NCI-H748 (cell line): ENCODE measurements around the gene FUT7.

Experiments
- DNase-seq: peaks from one replicate; lab custom pipeline; 2025; ENCODE audit not compliant: unreplicated experiment; lab: John Stamatoyannopoulos, UW

The FUT7 gene

DNA sequence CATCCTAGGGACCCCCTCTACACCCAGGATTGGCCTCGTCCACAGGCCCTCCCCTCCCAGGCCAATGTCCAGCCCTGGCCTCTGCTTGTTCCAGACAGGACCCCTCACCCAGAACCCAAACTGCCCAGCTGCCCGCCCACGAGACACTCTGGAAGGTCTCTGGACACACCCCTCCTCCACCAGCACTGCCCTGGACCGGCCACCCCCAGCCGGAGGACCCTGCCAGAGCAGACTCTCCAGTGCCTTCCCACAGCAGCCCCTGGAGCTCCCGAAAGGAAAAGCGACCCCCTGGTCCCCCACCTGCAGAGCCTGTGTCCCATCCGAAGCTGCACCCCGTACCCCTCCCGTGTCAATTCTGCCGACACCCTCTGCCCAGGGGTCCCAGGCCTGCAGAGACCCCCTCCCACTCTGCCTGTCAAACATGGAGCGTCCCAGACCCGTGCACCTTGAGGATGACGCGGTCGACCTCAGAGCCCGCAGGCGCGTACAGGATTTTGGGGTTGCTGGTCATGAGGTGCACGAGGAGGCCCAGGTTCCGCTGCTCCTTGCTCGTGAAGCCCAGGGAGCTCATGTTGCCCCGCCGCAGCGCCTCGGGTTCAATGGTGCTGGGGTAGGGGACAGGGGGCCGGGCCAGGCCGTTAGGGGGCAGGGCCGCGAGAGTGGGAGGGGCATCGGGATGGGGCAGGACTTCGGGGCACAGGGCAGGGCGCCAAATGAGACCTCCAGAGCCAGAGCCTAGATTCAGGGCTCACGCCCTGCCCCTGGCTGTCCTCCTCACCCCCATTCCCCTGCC is 11.8 kb downstream of the FUT7 start:
- DNase-seq = no peak

GRCh38 chr9:137018761-137019559 is 12.9 kb downstream of the FUT7 start:
- DNase-seq = no peak

- no peak for DNase-seq
These were observed 13.9 kb downstream of the FUT7 start for GRCh38 chr9:137017791-137018497.

GRCh38 chr9:137017071-137017470 is 14.8 kb downstream of the FUT7 start:
- DNase-seq = no peak

GRCh38 chr9:137016436-137016835 is 15.5 kb downstream of the FUT7 start:
- no peak for DNase-seq

DNA sequence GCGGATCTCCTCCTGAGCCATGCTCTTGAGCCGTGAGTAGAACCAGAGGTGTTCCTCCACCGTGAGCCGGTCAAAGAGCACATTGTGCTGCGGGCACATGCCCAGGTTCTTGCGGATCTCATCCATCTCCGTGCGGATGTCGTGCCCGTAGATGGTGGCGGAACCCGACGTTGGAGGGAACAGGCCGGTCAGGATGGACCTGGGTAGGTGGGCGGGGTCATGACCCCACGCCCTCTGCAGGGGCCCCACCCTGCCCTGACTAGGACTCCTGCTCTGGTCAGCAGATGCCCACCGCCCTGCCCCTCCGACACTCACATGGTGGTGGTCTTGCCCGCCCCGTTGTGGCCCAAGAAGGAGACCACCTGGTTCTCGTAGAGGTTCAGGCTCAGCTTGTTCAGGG is 15.9 kb downstream of the FUT7 start:
- no peak for DNase-seq

- no peak for DNase-seq
These were observed 16.4 kb downstream of the FUT7 start for GRCh38 chr9:137015540-137015930.

DNA sequence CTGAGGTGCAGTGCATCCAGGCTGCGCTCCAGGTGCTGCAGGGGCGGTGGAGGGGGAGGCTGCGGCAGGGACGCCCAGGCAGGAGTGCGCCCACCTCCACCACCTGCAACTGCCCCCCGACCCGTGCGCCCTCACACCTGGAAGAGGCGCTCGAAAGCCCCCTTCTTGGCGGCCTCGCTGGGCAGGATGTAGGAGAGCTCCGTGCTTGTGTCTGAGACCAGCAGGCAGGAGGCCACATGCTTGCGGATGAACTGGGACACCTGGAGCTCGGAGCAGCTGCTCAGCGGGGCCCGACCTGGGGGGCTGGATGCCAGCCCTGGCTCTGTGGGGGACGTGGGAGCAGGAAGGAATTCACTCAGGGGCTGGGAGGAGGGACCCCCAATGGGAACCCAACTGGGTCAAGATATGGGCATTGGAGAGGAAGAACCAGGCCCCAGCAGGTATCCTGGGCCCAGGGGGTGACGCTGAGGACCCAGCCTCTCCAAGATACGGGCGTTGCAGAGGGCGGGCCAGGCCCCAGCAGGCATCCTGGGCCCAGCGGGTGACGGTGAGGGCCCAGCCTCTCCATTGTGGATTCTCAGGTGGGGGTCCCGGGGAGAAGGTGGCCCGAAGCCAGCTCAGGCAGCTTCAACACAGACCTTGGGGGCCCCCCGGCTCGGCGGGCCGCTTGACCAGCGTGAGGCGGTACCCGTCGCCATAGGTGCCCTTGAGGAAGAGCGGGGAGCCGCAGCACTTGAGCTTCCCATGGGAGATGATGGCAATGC is 16.9 kb downstream of the FUT7 start:
- no peak for DNase-seq

DNA sequence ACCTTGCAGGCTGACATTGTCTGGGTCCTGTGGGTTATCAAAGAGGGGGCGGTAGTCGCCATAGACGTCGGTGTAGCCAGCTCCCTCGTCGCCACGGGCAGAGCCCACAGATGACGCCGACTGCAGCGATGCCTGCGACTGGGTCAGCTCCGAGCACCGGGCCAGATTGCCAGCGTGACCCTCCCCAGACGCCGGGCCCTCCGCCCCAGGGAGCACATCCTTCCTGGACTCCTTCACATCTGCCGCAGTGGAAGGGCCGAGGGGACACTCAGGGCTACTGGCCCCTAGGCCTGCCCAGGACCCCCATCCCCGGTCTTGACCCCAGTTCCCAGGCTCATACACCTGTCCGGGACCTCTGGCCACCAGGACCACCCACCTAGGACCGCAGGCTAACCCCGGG is 17.7 kb downstream of the FUT7 start:
- DNase-seq = no peak

GRCh38 chr9:137013571-137013940 is 18.3 kb downstream of the FUT7 start:
- no peak for DNase-seq

DNA sequence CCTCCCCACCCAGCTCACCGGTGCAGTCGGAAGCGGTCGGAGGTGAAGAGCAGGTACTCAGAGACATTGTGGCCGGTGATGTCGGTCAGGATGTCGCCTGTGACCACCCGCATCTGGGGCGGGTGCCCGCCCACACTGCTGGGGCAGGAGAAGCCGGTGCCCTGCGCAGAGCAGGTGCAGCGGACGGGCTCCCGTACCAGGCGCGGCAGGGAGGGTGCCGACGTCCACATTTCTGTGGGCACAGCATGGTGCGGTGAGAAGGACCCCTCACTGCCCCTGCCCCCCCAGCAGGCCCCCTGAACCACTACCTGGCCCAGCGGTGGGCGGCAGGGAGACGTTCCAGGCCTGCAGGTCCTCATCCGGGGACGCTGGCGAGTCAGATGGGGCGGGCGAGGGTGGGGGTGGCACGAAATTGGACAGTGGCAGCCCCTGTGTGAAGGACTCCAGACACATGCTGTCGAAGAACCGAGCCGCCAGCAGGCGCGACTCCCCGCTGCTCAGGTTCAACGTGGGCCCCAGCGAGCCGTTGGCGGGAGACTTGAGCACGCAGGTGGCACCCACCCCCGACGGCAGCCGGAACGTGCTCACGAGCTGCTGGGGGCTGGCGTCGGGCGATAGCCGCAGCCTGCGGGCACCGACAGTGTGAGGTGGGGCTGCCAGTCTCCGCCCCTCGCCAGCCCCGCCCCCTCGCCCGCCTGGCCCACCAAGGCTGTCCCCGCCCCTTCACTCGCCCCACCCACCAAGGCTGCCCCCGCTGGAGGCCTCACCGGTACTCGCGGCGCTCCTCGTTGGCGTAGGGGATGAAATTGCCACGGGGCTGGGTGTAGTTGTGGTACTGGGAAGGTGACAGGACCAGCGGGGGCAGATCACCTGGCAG is 19.0 kb downstream of the FUT7 start:
- DNase-seq = no peak

GRCh38 chr9:137011907-137012675 is 19.8 kb downstream of the FUT7 start:
- DNase-seq = no peak

DNA sequence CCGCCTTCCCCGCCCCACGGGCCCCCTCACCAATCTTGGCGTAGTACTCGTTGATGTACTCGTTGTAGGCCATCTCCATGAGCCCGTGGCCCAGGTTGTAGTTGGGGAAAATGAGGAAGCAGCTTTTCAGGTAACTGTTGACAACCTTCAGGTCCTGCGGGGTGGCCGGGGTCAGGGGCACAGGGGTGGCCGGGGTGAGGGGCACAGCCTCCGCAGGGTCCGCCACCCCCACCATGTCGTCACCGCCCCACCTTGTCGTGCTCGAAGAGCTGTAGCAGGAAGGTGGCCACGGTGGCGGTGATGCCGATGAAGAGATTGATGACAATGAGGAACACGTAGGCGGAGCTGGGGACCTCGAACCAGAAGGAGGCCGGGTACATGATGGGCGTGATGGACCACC is 20.7 kb downstream of the FUT7 start:
- no peak for DNase-seq

DNA sequence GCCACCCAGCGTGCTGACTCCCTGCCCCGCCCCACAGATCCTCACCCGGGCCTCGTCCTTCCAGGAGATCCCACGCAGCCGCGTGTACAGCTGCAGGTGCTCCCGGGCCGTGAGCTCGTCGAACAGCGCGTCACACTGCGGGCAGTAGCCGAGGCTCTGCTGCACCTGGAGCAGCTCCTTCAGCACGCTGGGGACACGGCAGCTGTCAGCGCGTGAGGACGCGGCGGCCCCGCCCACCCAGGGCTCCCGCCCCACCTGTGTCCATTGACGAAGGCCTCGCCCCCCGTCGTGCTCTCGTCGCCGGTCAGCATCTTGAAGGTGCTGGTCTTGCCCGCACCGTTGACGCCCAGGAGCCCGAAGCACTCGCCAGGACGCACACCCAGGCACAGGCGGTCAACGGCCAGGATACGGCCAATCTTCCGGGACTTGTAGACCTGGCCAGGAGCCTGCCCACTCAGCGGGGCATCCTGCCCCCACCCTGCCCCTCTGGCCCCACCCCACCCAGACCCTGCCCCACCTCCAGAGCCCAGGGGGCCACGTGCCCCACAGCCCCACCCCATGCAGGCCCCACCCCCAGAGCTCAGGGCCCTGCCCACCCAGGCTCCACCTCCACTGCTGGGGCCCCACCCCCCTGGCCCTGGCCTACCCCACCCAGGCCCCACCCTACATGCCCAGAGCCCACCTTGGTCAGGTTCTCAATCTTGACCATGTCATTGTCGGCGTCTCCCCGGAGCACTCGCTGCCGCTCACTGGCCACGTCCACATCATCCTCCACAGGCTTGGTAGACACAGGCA is 21.8 kb downstream of the FUT7 start:
- no peak for DNase-seq

- no peak for DNase-seq
These were observed 22.7 kb downstream of the FUT7 start for GRCh38 chr9:137009217-137009616.

GRCh38 chr9:137008312-137008711 is 23.6 kb downstream of the FUT7 start:
- no peak for DNase-seq

DNA sequence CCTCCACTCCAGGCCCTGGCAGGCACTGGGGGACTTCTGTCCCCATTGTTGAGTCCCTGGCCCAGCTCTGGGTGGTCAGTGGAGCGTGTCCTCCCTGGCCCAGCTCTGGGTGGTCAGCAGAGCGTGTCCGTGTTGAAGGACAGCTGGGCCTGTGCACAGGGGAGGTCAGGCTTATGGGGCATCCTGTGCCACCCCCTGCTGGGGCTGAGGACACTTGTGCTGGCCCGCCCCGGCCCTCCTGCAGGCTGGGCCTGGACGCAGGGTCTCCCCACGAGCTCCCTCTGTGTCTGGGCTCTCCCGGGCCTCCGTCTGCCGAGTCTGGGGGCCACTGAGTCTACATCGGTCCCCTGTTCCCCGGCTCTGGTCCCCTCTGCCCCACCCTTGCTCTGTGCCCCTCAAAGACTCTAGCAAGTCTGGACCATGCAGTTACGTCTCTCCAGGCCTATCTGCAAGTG is 24.0 kb downstream of the FUT7 start:
- DNase-seq = no peak

GRCh38 chr9:137007108-137007815 is 24.6 kb downstream of the FUT7 start:
- peak; percentile 46 for DNase-seq
